HG02588 (cell line): ENCODE results near the gene LY86.

ENCODE experiments used
- ATAC-seq: cut with Tn5 transposase; IDR thresholded peaks from one replicate; pipeline ENCODE4 v1.9.1; 2021; ENCODE audit warnings: mild to moderate bottlenecking, moderate library complexity; ENCODE audit not compliant: unreplicated experiment

LY86 gene

GRCh38 chr6:6678811-6679210 lies 90.3 kb downstream of the LY86 start:
- no peak for ATAC-seq

- no peak for ATAC-seq
These were observed 91.1 kb downstream of the LY86 start for GRCh38 chr6:6679633-6680032.

- ATAC-seq, result no peak
These were observed 92.0 kb downstream of the LY86 start for GRCh38 chr6:6680526-6680925.

GRCh38 chr6:6681075-6681849 lies 92.7 kb downstream of the LY86 start:
- ATAC-seq, result no peak

- no peak for ATAC-seq
These were observed 93.7 kb downstream of the LY86 start for GRCh38 chr6:6682225-6682624.

GRCh38 chr6:6683969-6684833 lies 95.7 kb downstream of the LY86 start:
- ATAC-seq, result peak; percentile 82

GRCh38 chr6:6685249-6686040 lies 96.9 kb downstream of the LY86 start:
- ATAC-seq, result no peak

- no peak for ATAC-seq
These were observed 97.7 kb downstream of the LY86 start for GRCh38 chr6:6686176-6686575.

- ATAC-seq, result no peak
These were observed 98.5 kb downstream of the LY86 start for GRCh38 chr6:6686748-6687601.

GRCh38 chr6:6688283-6688682 lies 99.8 kb downstream of the LY86 start:
- ATAC-seq, result no peak

- ATAC-seq, result no peak
These were observed 100.4 kb downstream of the LY86 start for GRCh38 chr6:6688951-6689350.

- ATAC-seq, result no peak
These were observed 101.1 kb downstream of the LY86 start for GRCh38 chr6:6689400-6690143.

- ATAC-seq, result no peak
These were observed 101.6 kb downstream of the LY86 start for GRCh38 chr6:6690144-6690483.

- no peak for ATAC-seq
These were observed 105.9 kb downstream of the LY86 start for GRCh38 chr6:6694368-6694780.

- ATAC-seq, result no peak
These were observed 106.5 kb downstream of the LY86 start for GRCh38 chr6:6694825-6695624.

- ATAC-seq, result no peak
These were observed 107.2 kb downstream of the LY86 start for GRCh38 chr6:6695625-6696276.

GRCh38 chr6:6696867-6697531 lies 108.5 kb downstream of the LY86 start:
- no peak for ATAC-seq

- ATAC-seq, result no peak
These were observed 109.1 kb downstream of the LY86 start for GRCh38 chr6:6697620-6698019.
